Measurements from ENCODE around the gene CACNG4. TPM values are rescaled to one million over a fixed set of nuclear protein-coding genes. Genes with fewer than 3 reads are reported as not detected.

Gene CACNG4
- total RNA-seq, 4 donors from 2014 or later: 0.21 to 3.9 (median 0.26) TPM; not detected in 1

DNA sequence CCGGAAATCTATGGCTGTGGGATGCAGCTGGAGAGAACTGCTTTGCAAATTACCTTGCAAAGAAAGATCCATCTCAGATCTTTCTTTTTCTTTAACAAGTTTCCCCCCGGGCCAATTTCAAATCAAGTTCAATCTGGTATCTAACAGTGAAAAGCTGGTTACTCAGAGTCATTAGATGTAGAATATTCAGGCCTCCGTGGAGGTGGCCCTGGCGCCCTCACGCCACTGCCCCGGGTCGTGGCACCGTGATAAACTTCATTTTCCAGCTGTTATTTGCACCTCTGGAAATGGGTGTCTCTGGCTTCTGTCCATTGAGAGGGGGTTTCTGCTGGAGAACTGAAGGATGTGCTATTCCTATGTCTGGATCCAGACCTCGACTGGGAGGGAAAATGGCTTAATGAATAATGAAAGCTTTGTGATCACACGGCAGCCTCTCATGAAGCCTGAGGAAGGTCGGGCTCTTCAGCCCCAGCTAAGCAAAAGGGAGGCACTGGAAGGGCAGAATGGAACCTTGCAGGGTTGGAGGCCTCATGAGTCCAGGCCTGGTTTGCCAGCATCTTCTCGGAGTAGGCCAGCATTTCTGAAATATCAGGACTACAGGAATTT lies 30.5 kb downstream of the CACNG4 start:
- Histone ChIP-seq H3K9me3 (no peaks in the 10 kb centered on the region), H3K4me1 (no peaks in the 10 kb centered on the region), H3K27ac (no peak overlapping the region), H3K36me3 (no peaks in the 10 kb centered on the region), H3K4me3 (no peak overlapping the region), H3K27me3 (no peaks in the 10 kb centered on the region)
- intact Hi-C loops (cut with DNase I; ENCODE audit: low total_unique reads): no loop called here
- TF ChIP-seq, protein P1, sequence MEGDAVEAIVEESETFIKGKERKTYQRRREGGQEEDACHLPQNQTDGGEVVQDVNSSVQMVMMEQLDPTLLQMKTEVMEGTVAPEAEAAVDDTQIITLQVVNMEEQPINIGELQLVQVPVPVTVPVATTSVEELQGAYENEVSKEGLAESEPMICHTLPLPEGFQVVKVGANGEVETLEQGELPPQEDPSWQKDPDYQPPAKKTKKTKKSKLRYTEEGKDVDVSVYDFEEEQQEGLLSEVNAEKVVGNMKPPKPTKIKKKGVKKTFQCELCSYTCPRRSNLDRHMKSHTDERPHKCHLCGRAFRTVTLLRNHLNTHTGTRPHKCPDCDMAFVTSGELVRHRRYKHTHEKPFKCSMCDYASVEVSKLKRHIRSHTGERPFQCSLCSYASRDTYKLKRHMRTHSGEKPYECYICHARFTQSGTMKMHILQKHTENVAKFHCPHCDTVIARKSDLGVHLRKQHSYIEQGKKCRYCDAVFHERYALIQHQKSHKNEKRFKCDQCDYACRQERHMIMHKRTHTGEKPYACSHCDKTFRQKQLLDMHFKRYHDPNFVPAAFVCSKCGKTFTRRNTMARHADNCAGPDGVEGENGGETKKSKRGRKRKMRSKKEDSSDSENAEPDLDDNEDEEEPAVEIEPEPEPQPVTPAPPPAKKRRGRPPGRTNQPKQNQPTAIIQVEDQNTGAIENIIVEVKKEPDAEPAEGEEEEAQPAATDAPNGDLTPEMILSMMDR (IDR thresholded peaks at IDR 0.05): no peak
- no peak for TF ChIP-seq POLR2A (IDR thresholded peaks at IDR 0.05)
- no peak for DNase-seq

DNA sequence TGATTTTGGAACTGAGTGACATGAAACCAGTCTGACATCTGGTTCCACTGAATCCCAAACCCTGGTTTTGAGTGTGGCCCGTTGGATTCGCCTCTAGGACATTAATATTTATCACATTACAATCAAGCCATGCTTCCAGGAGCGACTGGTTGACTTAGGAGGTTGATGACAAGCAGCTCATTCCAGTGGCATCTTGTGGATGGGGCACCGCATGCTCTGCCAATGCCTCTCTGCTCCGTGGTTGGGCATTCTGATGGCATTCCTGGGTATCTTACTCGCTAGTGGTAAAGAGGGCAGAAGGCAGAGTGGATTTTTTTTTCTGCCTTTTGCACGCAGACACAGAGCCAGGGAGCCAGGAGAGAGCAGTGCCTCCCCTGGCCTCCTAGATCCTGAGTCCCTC lies 31.4 kb downstream of the CACNG4 start:
- DNase-seq: no peak
- Histone ChIP-seq H3K36me3 (no peaks in the 10 kb centered on the region), H3K27ac (no peak overlapping the region), H3K9me3 (no peaks in the 10 kb centered on the region), H3K4me3 (no peak overlapping the region), H3K27me3 (no peaks in the 10 kb centered on the region), H3K4me1 (no peaks in the 10 kb centered on the region)
- TF ChIP-seq, protein P1 (IDR thresholded peaks at IDR 0.05): no peak
- TF ChIP-seq POLR2A (IDR thresholded peaks at IDR 0.05): no peak
- intact Hi-C loops (cut with DNase I; ENCODE audit: low total_unique reads): no loop called here

DNA sequence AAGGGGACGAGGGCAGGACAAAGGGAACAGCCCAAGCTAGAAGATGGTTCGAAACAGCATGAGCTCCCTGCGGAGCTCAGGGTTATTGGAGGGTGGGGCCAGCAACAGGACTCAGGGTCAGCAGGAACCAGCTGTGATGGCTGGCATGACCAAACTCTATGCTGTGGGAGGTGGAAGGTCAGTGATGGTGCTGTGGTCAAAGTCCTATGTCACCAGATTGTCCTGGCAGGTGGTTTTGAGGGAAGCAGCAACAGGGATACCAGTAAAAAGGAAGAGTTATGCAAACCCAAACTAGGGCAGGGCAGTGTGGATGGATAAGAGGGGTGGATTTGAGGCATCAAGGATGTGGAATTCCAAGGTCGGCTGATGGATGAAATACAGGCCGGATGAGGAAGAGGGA lies 32.4 kb downstream of the CACNG4 start:
- Histone ChIP-seq H3K9me3 (no peaks in the 10 kb centered on the region), H3K27me3 (no peaks in the 10 kb centered on the region), H3K4me1 (no peaks in the 10 kb centered on the region), H3K27ac (no peak overlapping the region), H3K36me3 (no peaks in the 10 kb centered on the region), H3K4me3 (no peak overlapping the region)
- no peak for TF ChIP-seq POLR2A (IDR thresholded peaks at IDR 0.05)
- TF ChIP-seq, protein P1 (IDR thresholded peaks at IDR 0.05): no peak
- intact Hi-C loops (cut with DNase I; ENCODE audit: low total_unique reads): no loop called here
- DNase-seq: no peak

GRCh38 chr17:67003231-67003630 lies 38.7 kb downstream of the CACNG4 start:
- intact Hi-C loops (cut with DNase I; ENCODE audit: low total_unique reads): no loop called here
- no peak for DNase-seq
- H3K4me3 ChIP-seq: no peak overlapping the region
- H3K27ac ChIP-seq: no peak overlapping the region
- TF ChIP-seq POLR2A (IDR thresholded peaks at IDR 0.05): no peak
- TF ChIP-seq, protein P1 (IDR thresholded peaks at IDR 0.05): no peak
- no peaks in the 10 kb centered on the region for H3K27me3 ChIP-seq
- no peaks in the 10 kb centered on the region for H3K4me1 ChIP-seq
- H3K9me3 ChIP-seq: no peaks in the 10 kb centered on the region
- no peaks in the 10 kb centered on the region for H3K36me3 ChIP-seq

DNA sequence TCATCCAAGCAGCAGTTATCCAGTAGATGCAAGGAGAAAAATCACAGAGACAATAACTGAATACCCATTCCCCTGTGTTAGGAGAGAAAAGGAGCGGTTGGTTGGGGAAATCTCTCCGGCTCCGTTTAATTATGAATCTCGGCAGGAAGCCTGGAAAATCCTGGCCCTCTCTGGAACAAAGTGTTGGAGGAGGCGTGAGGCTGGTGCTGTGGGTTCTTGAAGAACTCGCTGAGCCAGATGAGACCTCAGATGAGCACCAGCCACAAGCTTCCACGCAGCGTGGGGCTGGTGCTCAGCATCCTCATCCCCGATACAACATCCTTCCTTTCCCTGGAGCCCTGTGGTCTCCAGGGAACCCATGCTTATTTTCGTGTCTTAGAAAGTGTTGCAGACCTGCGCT lies 39.7 kb downstream of the CACNG4 start:
- no peak for DNase-seq
- no peak for TF ChIP-seq POLR2A (IDR thresholded peaks at IDR 0.05)
- TF ChIP-seq, protein P1 (IDR thresholded peaks at IDR 0.05): no peak
- Histone ChIP-seq H3K4me1 (no peaks in the 10 kb centered on the region), H3K9me3 (no peaks in the 10 kb centered on the region), H3K27me3 (no peaks in the 10 kb centered on the region), H3K4me3 (no peak overlapping the region), H3K36me3 (no peaks in the 10 kb centered on the region), H3K27ac (no peak overlapping the region)
- intact Hi-C loops (cut with DNase I; ENCODE audit: low total_unique reads): no loop called here

Data from uterus (tissue), 4 donors.